Measurements from ENCODE around the gene RPS6KA6. TPM values are rescaled to one million over a fixed set of nuclear protein-coding genes. Genes with fewer than 3 reads are reported as not detected.

Gene RPS6KA6
- total RNA-seq (not detected), total RNA-seq (0 to 3.2 (median 0.43) reads per million in 172 experiments)
- polyA plus RNA-seq (2013, experiment 1 of 2) = 0.03 TPM
- polyA plus RNA-seq (2013, experiment 2 of 2) = 0.07 TPM

- no peak within 1 kb of the TSS for H3K27ac Mint-ChIP-seq
- H3K9me3 Mint-ChIP-seq = no peaks in the 10 kb centered on the region
- intact Hi-C loops (cut with DNase I, micrococcal nuclease) = no loop called here
- Histone ChIP-seq H3K9me3 (ENCODE audit: control insufficient read depth in 1 of 2, insufficient read depth in 1 of 2, low read length in 2 of 2) (peaks cover 0 to 10% of the 10 kb centered on the region in 2 experiments), H3K4me3 (ENCODE audit: low read length) (no peak within 1 kb of the TSS), H3K4me1 (ENCODE audit: insufficient read depth, low read length) (no peaks in the 10 kb centered on the region), H3K36me3 (ENCODE audit: insufficient read depth, low read length) (no peaks in the 10 kb centered on the region), H3K27me3 (ENCODE audit: control insufficient read depth in 1 of 2, insufficient read depth in 2 of 2, low read length in 2 of 2) (peaks cover 4 to 7% of the 10 kb centered on the region in 2 experiments), H3K27ac (ENCODE audit: low read depth in 1 of 2, low read length in 2 of 2) (no peak within 1 kb of the TSS)
- no peaks in the 10 kb centered on the region for H3K36me3 Mint-ChIP-seq (ENCODE audit: low read depth)
- POLR2A ChIA-PET = no interaction called here
- peak in 4 of 14 experiments; percentile 2 to 28 (median 4) for DNase-seq
- H3K4me1 Mint-ChIP-seq (ENCODE audit: low read depth) = peaks cover 5% of the 10 kb centered on the region
- H3K4me3 Mint-ChIP-seq = peak within 1 kb of the TSS; percentile 51
- peaks cover 33% of the 10 kb centered on the region for H3K27me3 Mint-ChIP-seq
- CTCF ChIA-PET = no interaction called here
- no peak for ATAC-seq (ENCODE audit: poor library complexity)
- no peak for TF ChIP-seq CTCF (IDR thresholded peaks at IDR 0.05)
Measured at GRCh38 chrX:84187533-84188319, at the start of gene RPS6KA6. Gene RPS6KA6 (minus strand): TSS chrX:84188199. CDS start chrX:84187899, 300 bp downstream.

GRCh38 chrX:84224741-84225140 lies 36.7 kb upstream of the RPS6KA6 start:
- intact Hi-C loops (cut with DNase I, micrococcal nuclease) = no loop called here
- H3K4me1 ChIP-seq (ENCODE audit: insufficient read depth, low read length) = no peaks in the 10 kb centered on the region
- H3K27me3 ChIP-seq (ENCODE audit: control insufficient read depth in 1 of 2, insufficient read depth in 2 of 2, low read length in 2 of 2) = no peaks in the 10 kb centered on the region
- H3K4me3 ChIP-seq (ENCODE audit: low read length) = no peak overlapping the region
- no peaks in the 10 kb centered on the region for H3K9me3 Mint-ChIP-seq
- ChIA-PET CTCF (no interaction called here), POLR2A (no interaction called here)
- H3K27me3 Mint-ChIP-seq = no peaks in the 10 kb centered on the region
- H3K4me1 Mint-ChIP-seq (ENCODE audit: low read depth) = no peaks in the 10 kb centered on the region
- H3K36me3 ChIP-seq (ENCODE audit: insufficient read depth, low read length) = no peaks in the 10 kb centered on the region
- no peak overlapping the region for H3K4me3 Mint-ChIP-seq
- H3K27ac ChIP-seq (ENCODE audit: low read depth in 1 of 2, low read length in 2 of 2) = no peak overlapping the region
- no peak for TF ChIP-seq CTCF (IDR thresholded peaks at IDR 0.05)
- no peak overlapping the region for H3K27ac Mint-ChIP-seq
- ATAC-seq (ENCODE audit: poor library complexity) = no peak
- no peak for DNase-seq
- H3K9me3 ChIP-seq (ENCODE audit: control insufficient read depth in 1 of 2, insufficient read depth in 1 of 2, low read length in 2 of 2) = no peaks in the 10 kb centered on the region
- H3K36me3 Mint-ChIP-seq (ENCODE audit: low read depth) = no peaks in the 10 kb centered on the region

GRCh38 chrX:84223261-84223660 lies 35.3 kb upstream of the RPS6KA6 start:
- Histone ChIP-seq H3K27ac (ENCODE audit: low read depth in 1 of 2, low read length in 2 of 2) (no peak overlapping the region), H3K27me3 (ENCODE audit: control insufficient read depth in 1 of 2, insufficient read depth in 2 of 2, low read length in 2 of 2) (no peaks in the 10 kb centered on the region), H3K4me1 (ENCODE audit: insufficient read depth, low read length) (no peaks in the 10 kb centered on the region), H3K4me3 (ENCODE audit: low read length) (no peak overlapping the region), H3K9me3 (ENCODE audit: control insufficient read depth in 1 of 2, insufficient read depth in 1 of 2, low read length in 2 of 2) (no peaks in the 10 kb centered on the region), H3K36me3 (ENCODE audit: insufficient read depth, low read length) (no peaks in the 10 kb centered on the region)
- H3K9me3 Mint-ChIP-seq = no peaks in the 10 kb centered on the region
- intact Hi-C loops (cut with DNase I, micrococcal nuclease) = no loop called here
- POLR2A ChIA-PET = no interaction called here
- H3K27me3 Mint-ChIP-seq = no peaks in the 10 kb centered on the region
- no peak overlapping the region for H3K27ac Mint-ChIP-seq
- no peak for TF ChIP-seq CTCF (IDR thresholded peaks at IDR 0.05)
- H3K4me3 Mint-ChIP-seq = no peak overlapping the region
- no peaks in the 10 kb centered on the region for H3K4me1 Mint-ChIP-seq (ENCODE audit: low read depth)
- CTCF ChIA-PET = no interaction called here
- H3K36me3 Mint-ChIP-seq (ENCODE audit: low read depth) = no peaks in the 10 kb centered on the region
- ATAC-seq (ENCODE audit: poor library complexity) (no peak), DNase-seq (no peak)
